K562 (cell line): ENCODE results near the gene CEP85L. TPM values are rescaled to one million over a fixed set of nuclear protein-coding genes. Genes with fewer than 3 reads are reported as not detected.
A peak's percentile ranks its signal among the peaks of the same experiment; 100 is the strongest.

Experiments used
- CAMTA2 ChIP-seq: fragments of 250-450 bp; sonication (Bioruptor Pico); conservative IDR thresholded peaks from 2 replicates; pipeline ENCODE4 v1.5.1; 2022
- SMC3 ChIP-seq: conservative IDR thresholded peaks from 2 replicates; pipeline ENCODE4 v1.6.1; 2011; ENCODE audit warnings: low read depth, low read length, improper control_type of control experiment; ENCODE audit not compliant: insufficient read depth
- polyA plus RNA-seq, 8 experiments: library from polyadenylated mRNA; depleted of rRNA in 4 of 8; stranded (reverse) in 5 of 8; unstranded in 3 of 8; fragments of >200 nt; fragmentation: Nextera tagmentation in 2 of 8; fragmentation: Illumina TruSeq in 1 of 8; extraction: Ambion mirVana in 2 of 8; extraction: Trizol in 1 of 8; gene quantifications; 2 replicates each; pipeline versions ENCODE4 v1.2.1 to v1.2.3, GENCODE V29; 2011 to 2014; ENCODE audit warnings: inconsistent platforms in 1 of 8, missing spikeins in 1 of 8
- total RNA-seq, 7 experiments: library from RNA; depleted of rRNA in 6 of 7; stranded (reverse); fragments of >200 nt in 6 of 7; fragmentation: Illumina TruSeq in 2 of 7; extraction: Trizol in 2 of 7; gene quantifications; 2 replicates each; pipeline versions ENCODE4 v1.2.1 to v1.2.3, GENCODE V29; 2011 to 2021; ENCODE audit warnings: low replicate concordance in 1 of 7
- TF ChIP-seq, protein P1 (sequence below), 2 experiments: fragments of 200-800 bp in 1 of 2; sonication (Bioruptor generic) in 1 of 2; sonication (generic) in 1 of 2; formaldehyde crosslinking in 1 of 2; IDR thresholded peaks in 1 of 2; conservative IDR thresholded peaks in 1 of 2; 2 replicates each; pipeline versions ENCODE4 v1.5.0 to v1.6.1; 2016 to 2020; ENCODE audit warnings: missing compliant biosample characterization in 1 of 2, missing genetic modification characterization in 1 of 2, missing genetic modification reagents in 1 of 2
- TF ChIP-seq, protein P2 (sequence below): sonication (generic); formaldehyde crosslinking; IDR thresholded peaks from 2 replicates; pipeline ENCODE4 v1.4.0; 2020; ENCODE audit warnings: mild to moderate bottlenecking, missing genetic modification reagents
- TF ChIP-seq, protein P3 (sequence below), 3 experiments: fragments of 200-800 bp in 1 of 3; sonication (Bioruptor generic) in 1 of 3; sonication (generic) in 1 of 3; formaldehyde crosslinking in 1 of 3; IDR thresholded peaks; 2 replicates each; pipeline versions ENCODE4 v1.6.1 to v1.8.0; 2016 to 2022; ENCODE audit warnings: mild to moderate bottlenecking in 2 of 3, missing compliant biosample characterization in 2 of 3, missing genetic modification characterization in 2 of 3, missing genetic modification reagents in 1 of 3

CEP85L gene
- total and polyA plus RNA-seq, 9 of the 15 experiments (the other 6 are each of a cell fraction or from before 2014, with no cell fraction given): 4.5 to 15.8 (median 8.3) TPM

DNA sequence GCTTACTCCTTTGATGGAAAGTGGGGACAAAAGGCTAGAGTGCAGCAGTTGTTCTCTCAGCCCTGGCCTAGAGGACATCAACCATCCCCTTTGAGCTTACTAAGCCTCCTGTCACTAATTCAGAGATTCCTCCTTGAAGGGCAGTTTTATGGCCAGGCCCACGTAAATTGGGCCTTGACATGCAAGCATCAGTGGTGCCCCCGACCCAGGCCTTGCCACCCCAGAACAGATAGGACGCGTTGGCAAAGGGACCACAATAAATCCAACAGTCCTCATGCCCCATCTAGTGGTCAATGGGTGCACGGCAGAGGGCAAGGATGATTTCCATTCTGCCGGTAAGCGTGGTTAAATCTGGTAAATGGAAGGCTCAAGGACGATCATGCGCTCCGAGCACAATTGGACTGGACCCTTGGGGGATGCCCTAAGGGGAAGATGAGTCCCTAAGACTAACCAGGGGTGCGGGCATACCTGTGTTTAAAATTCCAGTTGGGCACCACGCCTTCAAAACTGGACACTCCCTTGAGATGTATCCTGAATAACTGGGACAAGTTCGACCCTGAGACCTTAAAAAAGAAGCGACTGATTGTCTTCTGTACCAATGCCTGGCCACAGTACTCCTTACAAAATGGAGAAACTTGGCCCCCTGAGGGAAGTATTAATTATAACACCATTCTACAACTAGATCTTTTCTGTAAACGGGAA, 32.6 kb downstream of the CEP85L start (continued):
- TF ChIP-seq, protein P1, sequence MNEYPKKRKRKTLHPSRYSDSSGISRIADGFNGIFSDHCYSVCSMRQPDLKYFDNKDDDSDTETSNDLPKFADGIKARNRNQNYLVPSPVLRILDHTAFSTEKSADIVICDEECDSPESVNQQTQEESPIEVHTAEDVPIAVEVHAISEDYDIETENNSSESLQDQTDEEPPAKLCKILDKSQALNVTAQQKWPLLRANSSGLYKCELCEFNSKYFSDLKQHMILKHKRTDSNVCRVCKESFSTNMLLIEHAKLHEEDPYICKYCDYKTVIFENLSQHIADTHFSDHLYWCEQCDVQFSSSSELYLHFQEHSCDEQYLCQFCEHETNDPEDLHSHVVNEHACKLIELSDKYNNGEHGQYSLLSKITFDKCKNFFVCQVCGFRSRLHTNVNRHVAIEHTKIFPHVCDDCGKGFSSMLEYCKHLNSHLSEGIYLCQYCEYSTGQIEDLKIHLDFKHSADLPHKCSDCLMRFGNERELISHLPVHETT (CRISPR knock-in tag; conservative IDR thresholded peaks at IDR 0.05 in 1 of 2, IDR thresholded peaks at IDR 0.05 in 1 of 2): no peak
- TF ChIP-seq, protein P2, sequence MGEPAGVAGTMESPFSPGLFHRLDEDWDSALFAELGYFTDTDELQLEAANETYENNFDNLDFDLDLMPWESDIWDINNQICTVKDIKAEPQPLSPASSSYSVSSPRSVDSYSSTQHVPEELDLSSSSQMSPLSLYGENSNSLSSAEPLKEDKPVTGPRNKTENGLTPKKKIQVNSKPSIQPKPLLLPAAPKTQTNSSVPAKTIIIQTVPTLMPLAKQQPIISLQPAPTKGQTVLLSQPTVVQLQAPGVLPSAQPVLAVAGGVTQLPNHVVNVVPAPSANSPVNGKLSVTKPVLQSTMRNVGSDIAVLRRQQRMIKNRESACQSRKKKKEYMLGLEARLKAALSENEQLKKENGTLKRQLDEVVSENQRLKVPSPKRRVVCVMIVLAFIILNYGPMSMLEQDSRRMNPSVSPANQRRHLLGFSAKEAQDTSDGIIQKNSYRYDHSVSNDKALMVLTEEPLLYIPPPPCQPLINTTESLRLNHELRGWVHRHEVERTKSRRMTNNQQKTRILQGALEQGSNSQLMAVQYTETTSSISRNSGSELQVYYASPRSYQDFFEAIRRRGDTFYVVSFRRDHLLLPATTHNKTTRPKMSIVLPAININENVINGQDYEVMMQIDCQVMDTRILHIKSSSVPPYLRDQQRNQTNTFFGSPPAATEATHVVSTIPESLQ: no peak
- TF ChIP-seq, protein P3, sequence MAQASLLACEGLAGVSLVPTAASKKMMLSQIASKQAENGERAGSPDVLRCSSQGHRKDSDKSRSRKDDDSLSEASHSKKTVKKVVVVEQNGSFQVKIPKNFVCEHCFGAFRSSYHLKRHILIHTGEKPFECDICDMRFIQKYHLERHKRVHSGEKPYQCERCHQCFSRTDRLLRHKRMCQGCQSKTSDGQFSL (CRISPR knock-in tag; IDR thresholded peaks at IDR 0.05): no peak
- TF ChIP-seq, protein P3 (tag; IDR thresholded peaks at IDR 0.05): no peak
- TF ChIP-seq CAMTA2 (CRISPR knock-in tag) (no peak), SMC3 (peak; percentile 58)
